ENCODE results near the gene STK4.
A peak's percentile ranks its signal among the peaks of the same experiment; 100 is the strongest.

DNA sequence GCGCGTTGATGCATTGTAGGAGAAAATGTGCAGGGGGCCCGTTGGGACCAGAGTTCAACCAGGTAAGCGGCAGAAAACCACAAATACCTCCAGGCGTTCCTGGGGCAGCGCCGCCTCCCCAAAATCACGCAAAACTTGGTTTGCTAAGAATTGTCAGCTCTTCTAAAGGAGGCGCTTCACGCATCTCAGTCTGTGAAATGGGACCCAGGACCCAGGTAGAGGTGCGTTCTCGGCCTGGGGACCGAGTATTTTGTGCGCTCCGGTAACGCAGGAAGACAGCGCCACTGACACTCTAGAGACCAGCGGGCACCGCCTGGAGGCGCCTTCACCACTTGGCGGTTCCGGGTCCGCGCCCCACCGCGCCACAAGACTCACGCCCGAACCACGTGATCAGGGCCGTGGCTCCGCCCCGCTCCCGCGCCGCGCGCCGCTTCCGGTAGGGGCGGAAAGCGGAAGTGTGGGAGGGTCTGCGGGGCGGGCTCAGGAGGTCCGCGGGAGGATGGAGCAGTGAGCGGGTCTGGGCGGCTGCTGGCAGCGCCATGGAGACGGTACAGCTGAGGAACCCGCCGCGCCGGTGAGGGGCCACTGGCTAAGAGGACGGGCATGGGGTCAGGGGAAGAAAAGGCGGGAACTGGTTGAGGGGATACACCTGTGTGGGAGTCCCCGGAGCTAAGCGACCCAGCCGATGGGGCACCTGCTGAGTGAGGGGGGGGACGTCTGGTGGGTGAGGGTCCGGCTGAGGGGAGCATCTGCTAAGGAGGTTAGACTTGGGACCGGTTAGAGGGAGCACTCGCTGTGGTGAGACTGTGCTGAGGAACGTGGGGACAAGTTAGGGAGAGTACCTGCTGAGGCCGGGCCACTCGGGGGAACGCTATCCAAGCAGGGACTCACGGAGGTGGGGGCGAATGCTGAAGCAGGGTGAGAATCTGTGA lies at the start of gene STK4:
- TF ChIP-seq POLR2A (IDR thresholded peaks at IDR 0.05): peak; percentile 84 to 96 (median 94)
- TF ChIP-seq, protein P1, sequence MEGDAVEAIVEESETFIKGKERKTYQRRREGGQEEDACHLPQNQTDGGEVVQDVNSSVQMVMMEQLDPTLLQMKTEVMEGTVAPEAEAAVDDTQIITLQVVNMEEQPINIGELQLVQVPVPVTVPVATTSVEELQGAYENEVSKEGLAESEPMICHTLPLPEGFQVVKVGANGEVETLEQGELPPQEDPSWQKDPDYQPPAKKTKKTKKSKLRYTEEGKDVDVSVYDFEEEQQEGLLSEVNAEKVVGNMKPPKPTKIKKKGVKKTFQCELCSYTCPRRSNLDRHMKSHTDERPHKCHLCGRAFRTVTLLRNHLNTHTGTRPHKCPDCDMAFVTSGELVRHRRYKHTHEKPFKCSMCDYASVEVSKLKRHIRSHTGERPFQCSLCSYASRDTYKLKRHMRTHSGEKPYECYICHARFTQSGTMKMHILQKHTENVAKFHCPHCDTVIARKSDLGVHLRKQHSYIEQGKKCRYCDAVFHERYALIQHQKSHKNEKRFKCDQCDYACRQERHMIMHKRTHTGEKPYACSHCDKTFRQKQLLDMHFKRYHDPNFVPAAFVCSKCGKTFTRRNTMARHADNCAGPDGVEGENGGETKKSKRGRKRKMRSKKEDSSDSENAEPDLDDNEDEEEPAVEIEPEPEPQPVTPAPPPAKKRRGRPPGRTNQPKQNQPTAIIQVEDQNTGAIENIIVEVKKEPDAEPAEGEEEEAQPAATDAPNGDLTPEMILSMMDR (IDR thresholded peaks at IDR 0.05): peak; percentile 35 to 68 (median 57)
